GM13976 (cell line): Measurements from ENCODE around the gene ITGA1.

Source experiments
- DNase-seq: peaks from one replicate; pipeline ENCODE4 v3.0.0; 2012; ENCODE audit warnings: low spot score
- in situ Hi-C: fragments of 300-500 bp; cut with MboI; formaldehyde crosslinking; loops from one replicate; pipeline ENCODE4 v1.12.0; 2022; ENCODE audit warnings: low sequenced_read_pairs, mixed read lengths, inconsistent platforms; ENCODE audit not compliant: unreplicated experiment
- TF ChIP-seq, protein P1 (sequence below): IDR thresholded peaks from 2 replicates; pipeline ENCODE4 v1.5.1; 2012; ENCODE audit warnings: borderline replicate concordance, mild to moderate bottlenecking; ENCODE audit not compliant: insufficient read depth; ENCODE audit errors: extremely low read depth, missing control alignments, control extremely low read depth

ITGA1 gene

DNA sequence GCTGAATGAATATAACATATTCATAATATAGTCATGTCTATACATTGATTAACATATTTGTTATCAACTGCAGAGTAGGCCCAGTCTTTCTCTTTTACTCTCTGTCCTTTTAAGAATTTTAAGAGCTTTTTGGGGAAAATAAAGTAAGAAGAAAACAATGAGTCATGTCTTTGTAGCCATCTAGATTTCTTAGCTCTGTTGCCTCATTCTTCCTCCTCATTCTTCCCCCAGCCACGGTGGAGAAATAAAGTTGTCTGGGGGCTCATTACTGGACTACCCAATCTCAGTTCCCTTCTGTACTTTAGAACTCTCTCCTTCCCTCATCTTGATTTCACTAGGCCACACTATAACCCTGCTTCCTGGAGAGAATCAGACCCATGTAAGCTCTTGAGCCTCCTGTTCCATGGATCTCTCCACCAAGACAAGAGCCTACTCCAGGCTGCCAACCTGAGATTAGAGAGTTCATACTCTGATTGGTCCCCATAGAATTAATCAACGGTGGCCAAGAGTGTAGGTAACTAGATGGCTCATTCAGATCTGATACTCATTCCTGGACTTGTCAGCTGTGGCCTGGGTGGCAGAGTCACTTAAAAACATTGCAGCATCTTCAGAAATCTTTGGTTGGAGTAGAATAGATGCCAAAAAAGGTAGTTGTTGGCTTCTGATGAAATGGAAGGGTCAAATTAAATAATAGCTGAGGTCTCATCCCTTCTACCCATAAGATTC is 44.2 kb downstream of the ITGA1 start:
- TF ChIP-seq, protein P1, sequence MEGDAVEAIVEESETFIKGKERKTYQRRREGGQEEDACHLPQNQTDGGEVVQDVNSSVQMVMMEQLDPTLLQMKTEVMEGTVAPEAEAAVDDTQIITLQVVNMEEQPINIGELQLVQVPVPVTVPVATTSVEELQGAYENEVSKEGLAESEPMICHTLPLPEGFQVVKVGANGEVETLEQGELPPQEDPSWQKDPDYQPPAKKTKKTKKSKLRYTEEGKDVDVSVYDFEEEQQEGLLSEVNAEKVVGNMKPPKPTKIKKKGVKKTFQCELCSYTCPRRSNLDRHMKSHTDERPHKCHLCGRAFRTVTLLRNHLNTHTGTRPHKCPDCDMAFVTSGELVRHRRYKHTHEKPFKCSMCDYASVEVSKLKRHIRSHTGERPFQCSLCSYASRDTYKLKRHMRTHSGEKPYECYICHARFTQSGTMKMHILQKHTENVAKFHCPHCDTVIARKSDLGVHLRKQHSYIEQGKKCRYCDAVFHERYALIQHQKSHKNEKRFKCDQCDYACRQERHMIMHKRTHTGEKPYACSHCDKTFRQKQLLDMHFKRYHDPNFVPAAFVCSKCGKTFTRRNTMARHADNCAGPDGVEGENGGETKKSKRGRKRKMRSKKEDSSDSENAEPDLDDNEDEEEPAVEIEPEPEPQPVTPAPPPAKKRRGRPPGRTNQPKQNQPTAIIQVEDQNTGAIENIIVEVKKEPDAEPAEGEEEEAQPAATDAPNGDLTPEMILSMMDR: no peak
- in situ Hi-C loops: no loop called here
- DNase-seq: no peak

DNA sequence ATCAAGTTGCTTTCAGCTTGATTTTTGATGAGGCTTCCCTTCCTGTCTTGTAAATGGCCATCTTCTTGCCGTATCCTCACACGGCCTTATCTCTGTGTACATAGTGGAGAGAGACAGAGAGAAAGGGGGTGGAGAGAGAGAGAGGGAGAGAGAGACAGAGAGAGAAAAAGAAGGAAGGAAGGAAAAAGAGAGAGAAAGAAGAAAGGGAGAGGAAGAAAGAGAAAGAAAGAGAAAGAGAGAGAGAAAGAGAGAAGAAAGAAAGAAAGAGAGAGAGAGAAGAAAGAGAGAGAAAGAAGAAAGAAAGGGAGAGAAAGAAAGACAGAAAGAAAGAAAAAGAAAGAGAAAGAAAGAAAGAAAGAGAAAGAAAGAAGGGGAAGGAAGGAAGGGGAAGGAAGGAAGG is 46.6 kb downstream of the ITGA1 start:
- DNase-seq: no peak
- in situ Hi-C loops: no loop called here
- TF ChIP-seq, protein P1: no peak

DNA sequence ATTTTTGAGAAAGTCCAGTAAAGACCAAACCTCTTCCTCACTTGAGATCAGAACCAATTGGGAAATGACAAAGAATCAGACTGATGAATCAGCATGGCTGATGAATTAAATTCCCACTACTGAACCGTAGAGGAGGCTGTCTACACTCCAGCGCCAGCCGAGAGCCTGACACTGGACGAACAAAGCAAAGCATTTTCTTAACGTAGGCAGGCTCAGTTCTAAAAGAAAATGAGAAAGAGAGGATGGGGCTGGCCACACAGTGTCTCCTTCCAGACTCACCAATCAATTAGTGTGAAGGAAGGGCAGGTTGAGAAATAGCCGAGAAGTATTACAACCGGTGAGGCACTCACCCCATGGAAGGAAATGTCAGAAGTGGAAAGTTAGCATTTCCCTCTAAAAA is 49.4 kb downstream of the ITGA1 start:
- TF ChIP-seq, protein P1: no peak
- DNase-seq: no peak
- in situ Hi-C loops: no loop called here

DNA sequence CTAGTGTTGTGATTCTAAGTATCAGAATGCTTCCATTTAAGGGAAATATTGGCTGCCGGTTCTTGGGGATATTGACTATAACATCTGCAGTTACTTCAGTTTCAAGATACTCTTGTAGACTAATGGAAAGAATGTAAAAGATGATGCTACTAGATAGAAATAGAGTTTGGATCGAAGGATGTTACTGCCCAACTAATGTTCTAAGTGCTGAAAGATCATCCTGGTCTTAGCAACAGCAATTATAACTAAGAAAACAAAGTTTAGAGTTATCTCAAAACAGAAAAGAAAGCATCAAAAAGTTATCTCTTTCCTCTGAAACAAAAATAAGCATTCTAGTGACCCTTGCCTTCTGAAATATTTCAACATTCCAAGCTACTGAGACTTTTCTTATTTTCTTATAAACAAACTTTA is 49.9 kb downstream of the ITGA1 start:
- in situ Hi-C loops: no loop called here
- DNase-seq: no peak
- TF ChIP-seq, protein P1: no peak

DNA sequence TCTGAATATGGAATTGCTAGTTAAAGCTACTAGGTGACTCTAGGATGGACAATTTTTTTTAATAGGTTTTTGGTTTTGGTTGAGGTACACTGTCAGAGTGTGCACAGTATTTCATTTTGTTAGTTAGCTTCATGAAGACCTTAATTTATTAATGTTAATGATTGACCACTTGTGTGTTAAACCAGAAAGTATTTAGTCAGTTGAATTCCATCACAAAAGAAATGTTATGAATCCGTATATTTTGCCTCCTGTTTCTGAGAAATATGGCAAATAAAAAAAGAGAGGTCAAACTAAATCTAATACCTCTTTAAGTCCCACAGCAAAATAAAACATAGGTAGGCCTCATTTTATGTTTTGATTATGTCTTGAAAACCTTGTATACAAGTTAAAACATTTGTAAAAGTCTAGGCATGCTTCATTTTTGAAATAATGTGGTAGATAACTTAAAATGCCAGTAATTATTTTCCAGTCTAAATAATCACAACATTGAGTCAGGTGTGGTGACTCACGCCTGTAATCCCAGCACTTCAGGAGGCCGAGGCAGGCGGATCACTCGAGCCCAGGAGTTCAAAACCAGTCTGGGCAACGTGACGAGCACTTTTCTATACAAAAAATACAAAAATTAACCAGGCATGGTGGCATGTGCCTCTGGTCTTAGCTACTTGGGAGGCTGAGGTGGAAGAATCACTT is 50.8 kb downstream of the ITGA1 start:
- TF ChIP-seq, protein P1: no peak
- no peak for DNase-seq
- in situ Hi-C loops: no loop called here

DNA sequence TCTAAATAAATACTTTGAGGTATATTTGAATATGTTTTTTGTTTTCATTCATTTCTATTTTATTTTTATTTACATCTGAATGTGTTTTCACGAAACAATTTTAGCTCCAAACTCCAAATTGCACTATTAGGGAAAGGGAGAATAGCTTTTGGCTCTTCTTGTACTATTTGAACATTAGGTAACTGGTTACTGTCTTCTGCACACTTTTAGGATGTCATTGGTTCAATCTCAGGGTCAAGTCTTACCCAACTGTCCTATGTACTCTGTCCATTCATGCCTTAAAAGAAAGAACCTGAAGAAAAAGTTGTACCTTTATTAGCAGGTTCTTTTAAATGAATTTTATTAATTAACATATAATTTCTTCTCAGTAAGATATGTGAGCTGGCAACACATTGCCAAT is 51.6 kb downstream of the ITGA1 start:
- in situ Hi-C loops: no loop called here
- DNase-seq: no peak
- TF ChIP-seq, protein P1: no peak
